Measurements from ENCODE around the gene CUBN.
"Not testable (repeated sequence)": the region's sequence is repeated elsewhere in the genome, so short reads cannot be mapped to it uniquely, and the experiment has no call there.

The CUBN gene

DNA sequence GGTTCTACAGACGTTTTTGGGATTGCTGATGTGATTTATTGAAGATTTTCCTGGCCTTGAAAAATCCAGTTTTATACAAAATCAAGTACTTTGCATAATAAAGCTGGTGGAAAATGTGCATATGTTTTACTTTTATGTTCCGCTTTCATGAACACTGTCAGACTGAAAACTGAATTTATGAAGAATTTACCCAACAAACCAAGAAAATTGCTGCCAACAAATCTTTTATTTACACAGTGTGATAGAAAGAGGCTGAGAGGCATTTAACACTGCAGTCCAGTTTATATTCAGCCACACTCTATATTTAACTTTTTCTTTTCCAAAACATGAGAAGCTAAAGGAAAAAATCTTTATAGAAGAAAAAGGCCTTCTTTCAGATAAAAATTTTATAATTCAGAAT is 277.0 kb downstream of the CUBN start:
- Histone ChIP-seq H3K27ac (ENCODE audit: low read depth, low read length) (no peak overlapping the region), H2AFZ (ENCODE audit: low read length, unreplicated experiment) (no peak overlapping the region), H3K4me3 (ENCODE audit: low read depth, low read length) (no peak overlapping the region), H3K36me3 (ENCODE audit: insufficient read depth, low read length) (no peaks in the 10 kb centered on the region), H3K27me3 (ENCODE audit: insufficient read depth, low read length) (no peaks in the 10 kb centered on the region), H3K79me2 (ENCODE audit: control insufficient read depth, insufficient read depth, low read length, unreplicated experiment) (no peaks in the 10 kb centered on the region), H3K4me1 (ENCODE audit: control insufficient read depth, insufficient read depth, low read length, unreplicated experiment) (peaks cover 7% of the 10 kb centered on the region)

DNA sequence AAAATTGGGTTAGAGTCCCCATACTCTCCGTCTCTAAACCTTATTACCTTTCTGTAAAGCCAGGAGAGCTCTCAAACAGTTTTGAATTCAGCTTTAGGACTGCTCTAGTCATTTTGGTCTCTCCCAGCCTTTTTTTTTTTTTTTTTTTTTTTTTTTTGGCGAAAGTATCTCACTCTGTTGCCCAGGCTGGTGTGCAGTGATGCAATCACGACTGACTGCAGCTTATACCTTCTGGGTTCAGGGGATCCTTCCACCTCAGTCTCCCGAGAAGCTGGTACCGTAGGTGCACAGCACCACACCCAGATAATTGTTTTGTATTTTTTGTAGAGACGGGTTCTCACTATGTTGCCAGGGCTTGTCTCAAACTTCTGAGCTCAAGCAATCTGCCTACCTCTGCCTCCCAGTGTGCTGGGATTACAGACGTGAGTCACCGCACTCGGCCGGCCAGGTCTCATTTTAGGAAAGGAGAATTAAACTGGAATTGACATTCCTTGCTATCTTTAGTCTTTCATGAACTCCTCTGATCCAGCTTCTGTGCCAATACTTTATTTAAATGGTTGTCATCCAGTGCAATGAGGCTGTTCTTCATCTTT is 281.0 kb downstream of the CUBN start:
- Histone ChIP-seq H3K27me3 (ENCODE audit: insufficient read depth, low read length) (no peaks in the 10 kb centered on the region), H3K4me3 (ENCODE audit: low read depth, low read length) (no peak overlapping the region), H2AFZ (ENCODE audit: low read length, unreplicated experiment) (no peak overlapping the region), H3K4me1 (ENCODE audit: control insufficient read depth, insufficient read depth, low read length, unreplicated experiment) (no peaks in the 10 kb centered on the region), H3K27ac (ENCODE audit: low read depth, low read length) (no peak overlapping the region), H3K79me2 (ENCODE audit: control insufficient read depth, insufficient read depth, low read length, unreplicated experiment) (no peaks in the 10 kb centered on the region), H3K36me3 (ENCODE audit: insufficient read depth, low read length) (no peaks in the 10 kb centered on the region)

DNA sequence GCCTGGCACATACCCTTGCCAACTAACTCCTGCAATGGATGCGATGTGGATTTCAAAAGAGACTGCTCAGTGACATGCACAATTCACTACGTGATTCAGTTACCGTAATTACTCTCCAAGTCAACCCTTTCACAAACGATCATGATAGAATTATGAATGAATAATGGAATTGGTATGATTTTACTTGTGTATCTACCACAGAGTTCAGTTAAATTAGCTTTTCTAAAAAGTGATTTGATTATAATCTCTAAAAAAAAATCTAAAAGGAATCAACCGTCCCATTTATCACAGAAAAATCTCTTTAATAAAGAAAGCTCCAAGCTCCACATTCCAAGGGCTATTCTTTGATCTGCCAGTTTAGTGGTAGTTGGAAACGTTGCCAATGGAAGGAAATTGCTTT is 282.0 kb downstream of the CUBN start:
- no peaks in the 10 kb centered on the region for H3K79me2 ChIP-seq (ENCODE audit: control insufficient read depth, insufficient read depth, low read length, unreplicated experiment)
- no peaks in the 10 kb centered on the region for H3K27me3 ChIP-seq (ENCODE audit: insufficient read depth, low read length)
- H3K4me1 ChIP-seq (ENCODE audit: control insufficient read depth, insufficient read depth, low read length, unreplicated experiment): no peaks in the 10 kb centered on the region
- no peak overlapping the region for H2AFZ ChIP-seq (ENCODE audit: low read length, unreplicated experiment)
- no peaks in the 10 kb centered on the region for H3K36me3 ChIP-seq (ENCODE audit: insufficient read depth, low read length)
- H3K27ac ChIP-seq (ENCODE audit: low read depth, low read length): no peak overlapping the region
- no peak overlapping the region for H3K4me3 ChIP-seq (ENCODE audit: low read depth, low read length)

DNA sequence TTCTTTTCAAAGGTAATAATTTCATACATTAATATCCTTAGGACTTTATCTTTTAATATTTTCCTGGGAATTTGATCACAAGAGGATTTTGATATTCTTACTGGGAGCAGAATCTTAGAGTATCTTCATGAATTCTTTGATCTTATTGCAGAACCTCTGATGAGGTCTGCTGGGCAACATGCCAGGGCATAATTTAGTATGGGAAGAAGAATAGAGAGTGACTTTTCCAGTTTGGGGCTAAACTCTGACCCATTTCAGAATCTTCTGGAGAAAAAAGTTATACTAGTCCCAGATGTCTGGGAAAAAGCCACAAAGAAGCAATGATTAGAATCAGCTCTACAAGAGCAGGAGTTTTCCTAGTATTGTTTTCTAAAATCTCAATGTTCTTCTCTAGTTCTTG is 284.4 kb downstream of the CUBN start:
- Histone ChIP-seq H3K27me3 (ENCODE audit: insufficient read depth, low read length) (no peaks in the 10 kb centered on the region), H2AFZ (ENCODE audit: low read length, unreplicated experiment) (no peak overlapping the region), H3K27ac (ENCODE audit: low read depth, low read length) (no peak overlapping the region), H3K4me3 (ENCODE audit: low read depth, low read length) (no peak overlapping the region), H3K4me1 (ENCODE audit: control insufficient read depth, insufficient read depth, low read length, unreplicated experiment) (no peaks in the 10 kb centered on the region), H3K36me3 (ENCODE audit: insufficient read depth, low read length) (no peaks in the 10 kb centered on the region), H3K79me2 (ENCODE audit: control insufficient read depth, insufficient read depth, low read length, unreplicated experiment) (no peaks in the 10 kb centered on the region)

DNA sequence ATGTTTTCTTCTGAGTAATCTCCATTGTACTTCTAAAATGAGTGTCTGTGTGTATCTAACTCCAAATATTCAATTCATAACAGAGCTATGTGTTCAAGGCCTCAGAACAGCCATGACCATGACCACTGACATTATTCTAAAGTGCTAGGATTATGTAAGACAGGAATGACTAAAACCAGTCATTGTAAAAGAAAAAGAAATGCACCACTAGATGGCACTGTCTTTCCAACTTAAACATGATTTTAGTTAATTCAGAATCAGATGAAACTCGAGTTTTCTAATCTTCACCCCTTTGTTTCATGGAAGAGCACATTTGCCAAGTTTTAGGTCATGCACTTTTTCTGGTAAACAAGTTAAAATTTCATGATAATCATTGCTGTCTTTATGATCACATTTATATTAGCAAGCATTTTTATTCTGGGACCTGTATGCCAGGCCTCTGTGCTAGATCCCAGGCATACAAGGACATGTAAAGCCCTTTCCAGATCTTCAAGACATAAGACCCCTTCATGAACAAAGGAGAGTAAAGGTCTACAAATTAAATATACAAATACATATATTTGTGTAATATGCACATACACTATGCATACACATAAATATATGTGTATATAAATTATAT is 286.2 kb downstream of the CUBN start:
- H3K27me3 ChIP-seq (ENCODE audit: insufficient read depth, low read length): no peaks in the 10 kb centered on the region
- H2AFZ ChIP-seq (ENCODE audit: low read length, unreplicated experiment): no peak overlapping the region
- H3K27ac ChIP-seq (ENCODE audit: low read depth, low read length): no peak overlapping the region
- H3K36me3 ChIP-seq (ENCODE audit: insufficient read depth, low read length): no peaks in the 10 kb centered on the region
- no peaks in the 10 kb centered on the region for H3K4me1 ChIP-seq (ENCODE audit: control insufficient read depth, insufficient read depth, low read length, unreplicated experiment)
- no peaks in the 10 kb centered on the region for H3K79me2 ChIP-seq (ENCODE audit: control insufficient read depth, insufficient read depth, low read length, unreplicated experiment)
- H3K4me3 ChIP-seq (ENCODE audit: low read depth, low read length): no peak overlapping the region

DNA sequence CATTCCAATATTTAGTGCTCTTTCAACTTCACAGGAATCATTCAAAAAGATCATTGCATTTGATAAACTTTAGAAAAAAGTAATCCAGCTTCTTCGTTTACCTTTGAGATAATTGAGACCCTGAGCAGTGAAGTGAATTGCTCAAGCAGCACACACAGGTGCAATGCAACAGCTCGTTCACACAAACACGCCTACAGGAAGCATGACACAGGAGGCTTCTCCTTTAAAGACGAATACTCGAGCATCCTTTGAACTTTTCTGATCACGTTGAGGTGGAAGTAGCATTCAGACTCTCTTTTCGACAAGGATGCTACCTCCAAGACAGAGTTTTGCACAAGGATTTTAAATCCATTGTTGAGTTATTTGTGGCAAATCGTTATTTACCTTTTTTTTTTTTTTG is 294.4 kb downstream of the CUBN start:
- Histone ChIP-seq H3K36me3 (ENCODE audit: insufficient read depth, low read length) (no peaks in the 10 kb centered on the region), H3K4me1 (ENCODE audit: control insufficient read depth, insufficient read depth, low read length, unreplicated experiment) (peaks cover 12% of the 10 kb centered on the region), H3K27ac (ENCODE audit: low read depth, low read length) (no peak overlapping the region), H2AFZ (ENCODE audit: low read length, unreplicated experiment) (no peak overlapping the region), H3K4me3 (ENCODE audit: low read depth, low read length) (no peak overlapping the region), H3K27me3 (ENCODE audit: insufficient read depth, low read length) (no peaks in the 10 kb centered on the region), H3K79me2 (ENCODE audit: control insufficient read depth, insufficient read depth, low read length, unreplicated experiment) (no peaks in the 10 kb centered on the region)

DNA sequence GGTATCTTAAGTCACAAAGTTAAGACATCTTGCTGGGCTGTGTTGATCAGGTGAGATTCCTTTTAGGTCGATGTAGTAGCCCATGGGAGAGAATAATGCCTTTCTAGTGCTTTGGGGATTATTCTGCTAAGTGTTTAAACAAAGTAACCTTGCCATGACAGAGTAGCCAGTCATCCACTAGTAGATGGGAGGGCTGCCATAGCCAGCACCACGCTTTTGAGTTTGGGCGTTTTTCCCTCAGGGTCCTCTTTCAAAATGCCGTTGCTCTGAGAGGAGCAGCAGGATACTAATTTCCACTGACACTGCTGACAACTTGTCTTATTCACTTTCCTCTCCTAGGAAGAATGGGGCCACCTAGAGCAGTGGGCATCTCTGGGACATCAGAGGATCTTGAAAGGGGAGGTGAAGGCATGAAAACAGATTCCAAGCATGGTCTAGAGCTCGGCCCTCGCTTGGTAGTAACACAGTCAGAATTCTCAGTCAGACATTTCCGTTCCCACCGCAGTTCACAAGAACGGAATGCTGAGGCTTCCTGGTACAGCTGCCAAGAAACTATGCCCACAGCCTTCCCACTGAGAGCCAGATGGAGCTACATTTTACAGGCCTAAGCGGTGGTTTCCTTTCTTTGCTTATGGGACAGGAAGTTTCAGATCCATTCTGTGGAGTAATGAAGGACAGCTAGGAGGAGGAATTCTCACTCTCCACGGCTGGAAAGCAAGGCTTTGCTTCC is 297.1 kb downstream of the CUBN start:
- H3K79me2 ChIP-seq (ENCODE audit: control insufficient read depth, insufficient read depth, low read length, unreplicated experiment): no peaks in the 10 kb centered on the region

DNA sequence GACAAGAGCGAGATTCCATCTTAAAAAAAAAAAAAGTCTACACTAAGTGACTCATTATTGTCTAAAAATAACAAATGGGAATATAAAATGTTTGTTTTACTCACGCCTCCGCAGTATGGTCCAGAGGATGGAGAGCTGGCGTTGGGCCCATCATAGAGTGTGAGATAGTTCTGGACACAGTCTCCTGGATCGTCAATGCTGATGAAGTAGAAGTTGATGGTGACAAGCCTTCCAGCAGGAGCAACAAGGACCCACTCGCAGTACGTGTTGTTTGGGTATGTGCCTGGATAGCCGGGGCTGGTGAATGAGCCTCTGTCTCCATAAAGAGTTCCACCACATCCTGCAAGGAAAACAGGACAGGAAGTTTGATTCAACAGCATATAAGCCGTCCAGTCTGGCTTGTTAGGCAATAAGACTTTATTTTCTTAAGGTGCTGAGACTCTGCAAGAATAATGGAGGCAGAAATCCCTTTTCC is 300.9 kb downstream of the CUBN start:
- Histone ChIP-seq H3K27ac (ENCODE audit: low read depth, low read length) (peak overlapping the region; percentile 64), H3K36me3 (ENCODE audit: insufficient read depth, low read length) (no peaks in the 10 kb centered on the region), H3K4me3 (ENCODE audit: low read depth, low read length) (peak overlapping the region; percentile 44), H3K27me3 (ENCODE audit: insufficient read depth, low read length) (no peaks in the 10 kb centered on the region), H2AFZ (ENCODE audit: low read length, unreplicated experiment) (no peak overlapping the region), H3K79me2 (ENCODE audit: control insufficient read depth, insufficient read depth, low read length, unreplicated experiment) (no peaks in the 10 kb centered on the region), H3K4me1 (ENCODE audit: control insufficient read depth, insufficient read depth, low read length, unreplicated experiment) (peaks cover 25% of the 10 kb centered on the region)

More for the DNA sequence above, 297.1 kb downstream of the CUBN start:
- H3K4me1 ChIP-seq (ENCODE audit: control insufficient read depth, insufficient read depth, low read length, unreplicated experiment): peaks cover 25% of the 10 kb centered on the region
- H3K36me3 ChIP-seq (ENCODE audit: insufficient read depth, low read length): no peaks in the 10 kb centered on the region
- H3K4me3 ChIP-seq (ENCODE audit: low read depth, low read length): 0 out of 2 replicates have a peak overlapping the region, but pooled peaks have one; percentile 34
- no peaks in the 10 kb centered on the region for H3K27me3 ChIP-seq (ENCODE audit: insufficient read depth, low read length)
- peak overlapping the region; percentile 77 for H2AFZ ChIP-seq (ENCODE audit: low read length, unreplicated experiment)
- peak overlapping the region; percentile 85 for H3K27ac ChIP-seq (ENCODE audit: low read depth, low read length)

DNA sequence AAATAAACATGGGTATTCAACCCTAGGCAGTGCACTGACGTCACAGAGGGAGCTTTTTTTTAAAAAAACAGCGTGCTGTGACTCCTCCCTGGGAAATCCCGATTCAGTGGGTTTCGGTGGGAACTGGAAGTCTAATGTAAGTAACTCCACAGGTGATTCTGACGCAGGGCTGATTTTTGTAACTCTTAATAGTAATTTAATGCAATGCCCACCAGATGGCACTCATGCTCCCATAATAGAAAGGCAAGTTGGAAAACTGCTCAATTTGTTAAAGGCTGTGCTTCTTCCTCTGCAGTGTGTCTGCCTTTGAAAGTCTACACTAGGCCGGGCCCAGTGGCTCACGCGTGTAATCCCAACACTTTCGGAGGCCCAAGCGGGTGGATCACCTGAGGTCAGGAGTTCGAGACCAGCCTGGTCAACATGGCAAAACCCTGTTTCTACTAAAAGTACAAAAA is 301.5 kb downstream of the CUBN start:
- H3K4me3 ChIP-seq (ENCODE audit: low read depth, low read length): peak overlapping the region; percentile 44
- peak overlapping the region; percentile 47 for H2AFZ ChIP-seq (ENCODE audit: low read length, unreplicated experiment)
- peak overlapping the region; percentile 64 for H3K27ac ChIP-seq (ENCODE audit: low read depth, low read length)

DNA sequence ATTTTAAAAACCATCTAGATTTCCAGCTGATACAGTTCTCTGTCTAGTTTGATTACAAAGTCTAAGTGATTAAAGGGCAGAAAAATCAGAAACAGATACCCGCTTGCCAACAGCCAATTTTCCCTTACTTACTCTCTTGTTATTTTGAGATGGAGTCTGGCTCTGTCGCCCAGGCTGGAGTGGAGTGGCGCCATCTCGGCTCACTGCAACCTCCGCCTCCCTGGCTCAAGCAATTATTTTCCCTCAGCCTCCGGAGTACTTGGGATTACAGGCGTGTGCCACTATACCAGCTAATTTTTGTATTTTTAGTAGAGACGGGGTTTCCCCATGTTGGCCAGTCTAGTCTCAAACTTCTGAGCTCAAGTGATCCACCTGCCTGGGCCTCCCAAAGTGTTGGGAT is 302.1 kb downstream of the CUBN start:
- H3K36me3 ChIP-seq (ENCODE audit: insufficient read depth, low read length); H3K79me2 ChIP-seq (ENCODE audit: control insufficient read depth, insufficient read depth, low read length, unreplicated experiment); H3K27me3 ChIP-seq (ENCODE audit: insufficient read depth, low read length): not testable (repeated sequence)
- Histone ChIP-seq H3K4me3 (ENCODE audit: low read depth, low read length) (peak overlapping the region; percentile 8; the same call in 1 of the 2 replicates), H3K27ac (ENCODE audit: low read depth, low read length) (peak overlapping the region; percentile 9; the same call in 1 of the 2 replicates), H3K4me1 (ENCODE audit: control insufficient read depth, insufficient read depth, low read length, unreplicated experiment) (peaks cover 15% of the 10 kb centered on the region), H2AFZ (ENCODE audit: low read length, unreplicated experiment) (peak overlapping the region; percentile 47)

More for the DNA sequence above, 301.5 kb downstream of the CUBN start:
- H3K27me3 ChIP-seq (ENCODE audit: insufficient read depth, low read length): no peaks in the 10 kb centered on the region
- peaks cover 22% of the 10 kb centered on the region for H3K4me1 ChIP-seq (ENCODE audit: control insufficient read depth, insufficient read depth, low read length, unreplicated experiment)
- no peaks in the 10 kb centered on the region for H3K36me3 ChIP-seq (ENCODE audit: insufficient read depth, low read length)
- no peaks in the 10 kb centered on the region for H3K79me2 ChIP-seq (ENCODE audit: control insufficient read depth, insufficient read depth, low read length, unreplicated experiment)

Data from ACC112 (cell line).